HepG2 (cell line): Measurements from ENCODE around the gene TGM2. TPM values are rescaled to one million over a fixed set of nuclear protein-coding genes. Genes with fewer than 3 reads are reported as not detected.

Experiments used
- CREM ChIP-seq, 2 experiments: sonication (generic) in 1 of 2; formaldehyde crosslinking in 1 of 2; IDR thresholded peaks; 2 replicates each; pipeline versions ENCODE4 v1.4.0 to v1.6.1; 2016 to 2020; ENCODE audit warnings: antibody characterized with exemption in 1 of 2, mild to moderate bottlenecking in 1 of 2, missing genetic modification reagents in 1 of 2
- CTCF ChIP-seq: sonication (generic); formaldehyde crosslinking; IDR thresholded peaks from 2 replicates; pipeline ENCODE4 v1.5.0; 2020; ENCODE audit warnings: mild to moderate bottlenecking, missing genetic modification reagents, moderate library complexity
- FOXP1 ChIP-seq, 2 experiments: fragments of 450-650 bp in 1 of 2; IDR thresholded peaks; 2 replicates each; pipeline ENCODE4 v1.6.1; 2017 to 2018; ENCODE audit warnings: antibody characterized with exemption in 1 of 2
- HMG20A ChIP-seq: IDR thresholded peaks from 2 replicates; pipeline ENCODE4 v1.6.1; 2016; ENCODE audit warnings: borderline replicate concordance
- NFAT5 ChIP-seq: sonication (generic); formaldehyde crosslinking; IDR thresholded peaks from 2 replicates; pipeline ENCODE4 v1.4.0; 2020; ENCODE audit warnings: missing genetic modification reagents
- NONO ChIP-seq, 2 experiments: fragments of 450-650 bp in 1 of 2; sonication (generic) in 1 of 2; formaldehyde crosslinking in 1 of 2; IDR thresholded peaks in 1 of 2; conservative IDR thresholded peaks in 1 of 2; 2 replicates each; pipeline versions ENCODE4 v1.6.1 to v1.8.0; 2017 to 2022; ENCODE audit warnings: mild to moderate bottlenecking in 1 of 2, missing genetic modification reagents in 1 of 2, moderate library complexity in 1 of 2
- NR2C2 ChIP-seq: sonication (generic); formaldehyde crosslinking; IDR thresholded peaks from 2 replicates; pipeline ENCODE4 v1.4.0; 2020; ENCODE audit warnings: missing genetic modification reagents, mild to moderate bottlenecking, moderate library complexity, borderline replicate concordance
- STAG1 ChIP-seq: sonication (generic); formaldehyde crosslinking; IDR thresholded peaks from 2 replicates; pipeline ENCODE4 v1.4.0; 2020; ENCODE audit warnings: missing genetic modification reagents
- ZBTB26 ChIP-seq: IDR thresholded peaks from 2 replicates; pipeline ENCODE4 v1.6.1; 2016; ENCODE audit warnings: missing compliant biosample characterization, missing genetic modification reagents, borderline replicate concordance
- ZKSCAN8 ChIP-seq: IDR thresholded peaks from 2 replicates; pipeline ENCODE4 v1.6.1; 2016; ENCODE audit warnings: borderline replicate concordance, missing genetic modification reagents, missing compliant biosample characterization
- ZMYM3 ChIP-seq: sonication (generic); formaldehyde crosslinking; IDR thresholded peaks from 2 replicates; pipeline ENCODE4 v1.5.1; 2020; ENCODE audit warnings: mild to moderate bottlenecking, missing genetic modification reagents
- ZNF101 ChIP-seq: sonication (generic); formaldehyde crosslinking; IDR thresholded peaks from 2 replicates; pipeline ENCODE4 v1.4.0; 2020; ENCODE audit warnings: mild to moderate bottlenecking, low read depth, missing genetic modification reagents, borderline replicate concordance
- ZNF274 ChIP-seq: sonication (generic); formaldehyde crosslinking; IDR thresholded peaks from 2 replicates; pipeline ENCODE4 v1.5.1; 2020; ENCODE audit warnings: mild to moderate bottlenecking, missing genetic modification reagents
- ZNF572 ChIP-seq: sonication (generic); formaldehyde crosslinking; IDR thresholded peaks from 2 replicates; pipeline ENCODE4 v1.5.1; 2020; ENCODE audit warnings: mild to moderate bottlenecking, missing genetic modification reagents
- ZNF615 ChIP-seq: sonication (generic); formaldehyde crosslinking; IDR thresholded peaks from 2 replicates; pipeline ENCODE4 v1.5.0; 2020; ENCODE audit warnings: mild to moderate bottlenecking, missing genetic modification reagents, borderline replicate concordance
- ZNF768 ChIP-seq: sonication (generic); formaldehyde crosslinking; IDR thresholded peaks from 2 replicates; pipeline ENCODE4 v1.4.0; 2020; ENCODE audit warnings: missing genetic modification reagents
- polyA plus RNA-seq, 8 experiments: library from polyadenylated mRNA; depleted of rRNA in 3 of 8; stranded (reverse) in 7 of 8; unstranded in 1 of 8; fragments of >200 nt; fragmentation: Illumina TruSeq in 4 of 8; extraction: Trizol in 4 of 8; gene quantifications; 2 replicates each; pipeline versions ENCODE4 v1.2.1 to v1.2.3, GENCODE V29; 2011 to 2016; ENCODE audit warnings: low read depth in 4 of 8, missing spikeins in 1 of 8, mixed read lengths in 1 of 8; ENCODE audit not compliant: insufficient read depth in 1 of 8
- total RNA-seq, 5 experiments: library from RNA; depleted of rRNA; stranded (reverse); fragments of >200 nt; fragmentation: Illumina TruSeq; extraction: Trizol; gene quantifications; 2 replicates each; pipeline ENCODE4 v1.2.3, GENCODE V29; 2016; ENCODE audit warnings: low read depth in 1 of 5

The TGM2 gene
- total and polyA plus RNA-seq, 2 of the 13 experiments (the other 11 are each of a cell fraction or from before 2014, with no cell fraction given) = 4.2 to 46.4 TPM

GRCh38 chr20:38170826-38171674 lies 6.0 kb upstream of the TGM2 start (continued):
- TF ChIP-seq NFAT5 (no peak), ZNF768 (CRISPR knock-in tag) (no peak), ZNF615 (CRISPR knock-in tag) (no peak), STAG1 (peak; percentile 21; the same call in 1 of the 2 replicates), ZMYM3 (CRISPR knock-in tag) (no peak), HMG20A (CRISPR knock-in tag) (0 out of 2 replicates have a peak, but pooled peaks have one; percentile 4), ZNF101 (CRISPR knock-in tag) (no peak), CTCF (CRISPR knock-in tag) (peak; percentile 50), NR2C2 (CRISPR knock-in tag) (no peak), NONO (IDR thresholded peaks at IDR 0.05) (no peak), NONO (CRISPR knock-in tag; conservative IDR thresholded peaks at IDR 0.05) (no peak), FOXP1 (IDR thresholded peaks at IDR 0.05) (no peak), FOXP1 (CRISPR knock-in tag; IDR thresholded peaks at IDR 0.05) (peak; percentile 54; the same call in 1 of the 2 replicates), ZNF572 (CRISPR knock-in tag) (no peak), ZNF274 (CRISPR knock-in tag) (no peak), CREM (IDR thresholded peaks at IDR 0.05) (no peak), CREM (CRISPR knock-in tag; IDR thresholded peaks at IDR 0.05) (no peak), ZKSCAN8 (peak; percentile 89), ZBTB26 (CRISPR knock-in tag) (0 out of 2 replicates have a peak, but pooled peaks have one; percentile 29)
